SK-N-SH treated with all-trans-retinoic acid at 6 μM for 48 hours (cell line): ENCODE measurements around the gene CPLX1.

ENCODE experiments used
- CSRNP3 ChIP-seq: fragments of 250-450 bp; sonication (Bioruptor Pico); IDR thresholded peaks from 2 replicates; pipeline ENCODE4 v1.5.1; 2021; ENCODE audit warnings: mild to moderate bottlenecking, moderate library complexity
- ZFP30 ChIP-seq: fragments of 450-650 bp; formaldehyde crosslinking; IDR thresholded peaks from 2 replicates; pipeline ENCODE4 v1.5.0; 2022; ENCODE audit warnings: mild to moderate bottlenecking, moderate library complexity

GRCh38 chr4:788006-788635 lies 37.8 kb downstream of the CPLX1 start:
- TF ChIP-seq ZFP30 (CRISPR knock-in tag) (no peak), CSRNP3 (CRISPR knock-in tag) (no peak)
